HG03039 (cell line): ENCODE results near the gene HIF1A.
A peak's percentile ranks its signal among the peaks of the same experiment; 100 is the strongest.

ENCODE experiments used
- ATAC-seq: cut with Tn5 transposase; IDR thresholded peaks from one replicate; pipeline ENCODE4 v1.9.1; 2021; ENCODE audit warnings: mild to moderate bottlenecking, moderate library complexity; ENCODE audit not compliant: unreplicated experiment

The HIF1A gene

GRCh38 chr14:61672796-61673195 lies 22.5 kb upstream of the HIF1A start:
- no peak for ATAC-seq

GRCh38 chr14:61673305-61673704 lies 22.0 kb upstream of the HIF1A start:
- ATAC-seq = no peak

GRCh38 chr14:61675291-61675690 lies 20.0 kb upstream of the HIF1A start:
- no peak for ATAC-seq

- no peak for ATAC-seq
These were observed 17.8 kb upstream of the HIF1A start for GRCh38 chr14:61677479-61677878.

GRCh38 chr14:61678975-61679374 lies 16.3 kb upstream of the HIF1A start:
- ATAC-seq = no peak

GRCh38 chr14:61681413-61681812 lies 13.9 kb upstream of the HIF1A start:
- no peak for ATAC-seq

GRCh38 chr14:61683108-61683507 lies 12.2 kb upstream of the HIF1A start:
- no peak for ATAC-seq

- ATAC-seq = no peak
These were observed 5.3 kb upstream of the HIF1A start for GRCh38 chr14:61690039-61690438.

- no peak for ATAC-seq
These were observed 4.3 kb upstream of the HIF1A start for GRCh38 chr14:61690982-61691381.

- ATAC-seq = no peak
These were observed 3.8 kb upstream of the HIF1A start for GRCh38 chr14:61691495-61691894.

- ATAC-seq = no peak
These were observed 1.3 kb upstream of the HIF1A start for GRCh38 chr14:61694039-61694438.

GRCh38 chr14:61695695-61696527 lies 598 bp downstream of the HIF1A start:
- peak; percentile 7 for ATAC-seq

- ATAC-seq = no peak
These were observed 1.5 kb downstream of the HIF1A start for GRCh38 chr14:61696753-61697318.

GRCh38 chr14:61698206-61698980 lies 3.1 kb downstream of the HIF1A start:
- ATAC-seq = no peak

- ATAC-seq = no peak
These were observed 3.7 kb downstream of the HIF1A start for GRCh38 chr14:61699027-61699426.

- ATAC-seq = no peak
These were observed 5.0 kb downstream of the HIF1A start for GRCh38 chr14:61700104-61700886.

- ATAC-seq = no peak
These were observed 6.6 kb downstream of the HIF1A start for GRCh38 chr14:61701946-61702345.

GRCh38 chr14:61703342-61704129 lies 8.2 kb downstream of the HIF1A start:
- ATAC-seq = peak; percentile 43

- ATAC-seq = no peak
These were observed 9.2 kb downstream of the HIF1A start for GRCh38 chr14:61704554-61704953.

- no peak for ATAC-seq
These were observed 9.7 kb downstream of the HIF1A start for GRCh38 chr14:61705017-61705416.
